Kidney epithelial cell (primary cell): ENCODE results near the gene PLCB2. TPM values are rescaled to one million over a fixed set of nuclear protein-coding genes. Genes with fewer than 3 reads are reported as not detected.

Experiments
- DNase-seq: peaks from one replicate; pipeline ENCODE4 v3.0.0-alpha.2; 2010; ENCODE audit warnings: low read depth
- H3K27me3 ChIP-seq: 2 replicates; pipeline ENCODE4 v1.6.0; 2011; ENCODE audit warnings: low read length; ENCODE audit not compliant: control insufficient read depth, insufficient read depth
- H3K36me3 ChIP-seq: 2 replicates; pipeline ENCODE4 v1.5.1; 2011; ENCODE audit warnings: low read length; ENCODE audit not compliant: control insufficient read depth, insufficient read depth
- H3K4me3 ChIP-seq: 2 replicates; pipeline ENCODE4 v1.5.1; 2011; ENCODE audit warnings: low read depth, mild to moderate bottlenecking, control low read depth, low read length
- CTCF ChIP-seq: IDR thresholded peaks from 2 replicates; pipeline ENCODE4 v1.5.1; 2011; ENCODE audit warnings: mild to moderate bottlenecking, moderate library complexity, low read length, control low read depth, inconsistent platforms; ENCODE audit not compliant: insufficient read depth, poor library complexity, severe bottlenecking
- total RNA-seq: library from RNA; depleted of rRNA; stranded (reverse); fragments of >200 nt; gene quantifications from 2 replicates; pipeline ENCODE4 v1.2.3, GENCODE V29; 2015

The PLCB2 gene
- total RNA-seq, 1 donor from 2014 or later, result 1.5 TPM

DNA sequence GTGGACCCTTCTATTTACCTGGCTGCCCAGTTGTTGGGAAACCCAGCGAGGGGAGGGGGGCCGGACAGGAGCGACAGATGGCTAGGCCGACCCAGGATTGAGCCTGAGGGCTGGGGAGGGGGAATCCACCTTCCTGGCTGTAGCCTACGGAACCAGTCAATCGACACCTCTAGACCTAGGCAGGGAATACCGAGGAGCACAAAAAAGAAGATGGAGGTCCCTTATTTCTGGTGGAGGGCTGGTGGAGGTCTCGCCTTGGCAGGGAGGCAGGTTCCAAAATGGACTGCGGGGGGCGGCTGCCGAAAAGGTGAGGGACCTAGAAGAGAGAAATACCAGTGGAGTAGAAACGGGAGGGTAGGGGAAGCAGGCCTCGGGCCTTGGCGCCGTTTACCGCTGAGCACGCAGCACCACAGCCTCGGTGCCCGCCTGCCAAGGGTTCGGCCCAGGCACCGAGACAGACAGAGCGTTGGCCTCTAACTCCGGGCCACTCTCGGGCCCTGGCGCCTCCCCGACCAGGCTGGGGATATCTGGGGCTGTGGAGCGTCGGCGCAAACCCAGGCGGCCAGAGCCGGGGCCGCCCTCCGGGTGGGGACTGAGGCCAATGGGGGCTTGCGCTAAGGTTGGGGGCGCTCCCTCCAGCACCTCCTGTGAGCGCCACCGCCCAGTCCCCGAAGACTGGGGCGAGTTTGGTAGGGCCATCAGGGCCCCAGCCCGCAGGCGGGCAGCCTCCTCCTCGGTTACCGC is 26.5 kb downstream of the PLCB2 start:
- Histone ChIP-seq H3K4me3 (no peak overlapping the region), H3K27me3 (peaks cover 77% of the 10 kb centered on the region), H3K36me3 (no peaks in the 10 kb centered on the region)
- no peak for DNase-seq
- TF ChIP-seq CTCF, result no peak

- Histone ChIP-seq H3K4me3 (no peak overlapping the region), H3K36me3 (no peaks in the 10 kb centered on the region), H3K27me3 (peaks cover 77% of the 10 kb centered on the region)
- no peak for DNase-seq
- TF ChIP-seq CTCF, result no peak
These were observed 27.3 kb downstream of the PLCB2 start for GRCh38 chr15:40280260-40281056.

GRCh38 chr15:40279437-40280141 is 28.1 kb downstream of the PLCB2 start:
- Histone ChIP-seq H3K27me3 (peaks cover 74% of the 10 kb centered on the region), H3K36me3 (no peaks in the 10 kb centered on the region)
- no peak for DNase-seq

GRCh38 chr15:40278026-40278425 is 29.7 kb downstream of the PLCB2 start:
- H3K4me3 ChIP-seq, result no peak overlapping the region
- H3K36me3 ChIP-seq, result no peaks in the 10 kb centered on the region
- no peak for DNase-seq
- peaks cover 62% of the 10 kb centered on the region for H3K27me3 ChIP-seq
- TF ChIP-seq CTCF, result no peak

More at GRCh38 chr15:40279437-40280141, 28.1 kb downstream of the PLCB2 start:
- TF ChIP-seq CTCF, result peak; percentile 99
- no peak overlapping the region for H3K4me3 ChIP-seq

GRCh38 chr15:40277471-40277870 is 30.3 kb downstream of the PLCB2 start:
- DNase-seq, result no peak
- no peak overlapping the region for H3K4me3 ChIP-seq
- TF ChIP-seq CTCF, result no peak
- peaks cover 56% of the 10 kb centered on the region for H3K27me3 ChIP-seq
- H3K36me3 ChIP-seq, result no peaks in the 10 kb centered on the region
